ENCODE data around the gene ZKSCAN1. TPM values are rescaled to one million over a fixed set of nuclear protein-coding genes. Genes with fewer than 3 reads are reported as not detected.

The ZKSCAN1 gene
- total RNA-seq, 1 experiment from 2014 or later: 10.7 TPM

DNA sequence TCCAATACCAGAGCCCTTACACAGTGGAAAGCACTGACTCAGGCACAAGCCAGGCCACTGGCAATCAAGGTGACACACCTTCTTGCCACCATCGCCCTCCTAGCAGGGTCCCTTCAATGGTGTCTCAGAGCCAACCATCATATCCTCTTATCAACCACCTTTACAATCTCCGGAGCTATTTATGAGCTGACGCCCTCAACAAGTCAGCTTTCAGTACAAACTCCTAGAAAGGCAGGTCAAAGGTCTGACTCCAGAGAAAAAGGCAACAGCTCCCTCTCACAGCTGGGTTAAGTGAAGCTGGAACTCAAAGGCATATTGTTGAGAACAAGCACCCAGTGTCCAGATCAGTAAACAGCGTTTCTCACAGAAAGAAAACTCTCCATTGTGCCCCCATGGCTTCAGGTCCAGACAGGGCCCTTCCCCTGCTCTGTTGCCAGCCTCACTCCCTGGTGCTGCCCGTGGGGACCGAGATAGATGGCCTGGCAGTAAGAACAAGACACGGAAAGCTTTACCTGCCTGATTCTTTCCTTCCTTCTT is 63.7 kb downstream of the ZKSCAN1 start:
- DNase-seq (ENCODE audit: low read depth): no peak

DNA sequence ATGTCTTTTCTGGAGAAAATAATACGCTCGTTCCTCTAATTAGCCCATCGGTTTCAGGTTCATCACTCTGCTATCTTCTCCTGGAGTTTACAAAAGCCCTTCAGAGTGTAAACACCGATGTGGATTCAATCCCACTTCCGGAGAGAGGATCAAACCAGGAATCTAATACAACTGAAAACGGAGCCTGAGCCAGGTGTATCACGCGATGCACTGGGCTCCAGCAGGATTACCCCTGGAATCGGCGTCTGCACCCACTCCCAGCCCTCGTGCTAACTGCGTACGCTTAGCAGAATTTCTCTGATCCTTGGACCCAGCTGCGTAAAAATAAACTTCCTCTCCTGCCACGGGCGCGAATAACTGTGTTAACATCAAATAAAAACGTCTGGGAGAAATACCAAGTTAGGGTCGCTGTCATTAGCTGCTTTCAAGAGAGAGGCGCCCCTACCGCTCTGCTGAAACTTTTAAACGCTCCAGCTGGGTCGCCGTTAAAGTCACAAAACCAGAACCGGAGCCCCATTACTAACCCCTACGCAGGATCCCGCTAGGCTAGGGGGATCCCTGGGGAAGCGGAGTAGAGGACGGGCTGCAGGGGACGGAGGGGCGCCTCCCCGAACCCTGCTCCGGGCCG is 65.6 kb downstream of the ZKSCAN1 start:
- DNase-seq (ENCODE audit: low read depth): no peak

DNA sequence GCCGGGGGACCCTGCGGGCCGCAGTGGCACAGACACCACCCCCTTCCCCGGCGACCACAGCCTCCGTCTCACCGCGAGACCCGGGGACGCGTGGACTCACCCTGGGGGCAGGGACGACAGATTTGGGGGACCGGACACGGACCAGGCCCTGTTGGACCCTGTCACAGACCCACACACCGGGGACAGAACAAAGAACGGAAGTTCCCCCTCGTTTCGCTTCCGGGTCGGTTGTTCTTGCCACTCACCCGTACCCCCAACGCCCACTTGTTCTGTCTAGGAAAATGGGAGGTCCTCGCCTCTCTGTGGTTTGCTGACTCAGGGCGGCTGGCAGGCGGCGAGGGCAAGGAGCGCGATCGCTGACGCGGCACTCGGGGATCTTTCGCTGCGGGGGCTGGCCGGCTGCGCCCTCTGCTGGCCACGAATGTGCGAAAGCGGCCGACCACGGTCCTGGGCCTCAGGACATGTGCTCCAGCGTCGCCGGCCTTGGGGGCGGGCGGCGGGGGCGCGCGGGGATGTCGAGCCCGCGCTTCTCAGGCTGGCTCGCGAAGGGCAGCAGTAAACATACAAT is 66.2 kb downstream of the ZKSCAN1 start, which contains the start of gene ZNF3:
Gene ZNF3, minus strand, starts transcription at position 189 of the 568 bp plus-strand sequence. CDS start 4,366 bp downstream, outside the sequence.
- DNase-seq (ENCODE audit: low read depth): peak; percentile 99

DNA sequence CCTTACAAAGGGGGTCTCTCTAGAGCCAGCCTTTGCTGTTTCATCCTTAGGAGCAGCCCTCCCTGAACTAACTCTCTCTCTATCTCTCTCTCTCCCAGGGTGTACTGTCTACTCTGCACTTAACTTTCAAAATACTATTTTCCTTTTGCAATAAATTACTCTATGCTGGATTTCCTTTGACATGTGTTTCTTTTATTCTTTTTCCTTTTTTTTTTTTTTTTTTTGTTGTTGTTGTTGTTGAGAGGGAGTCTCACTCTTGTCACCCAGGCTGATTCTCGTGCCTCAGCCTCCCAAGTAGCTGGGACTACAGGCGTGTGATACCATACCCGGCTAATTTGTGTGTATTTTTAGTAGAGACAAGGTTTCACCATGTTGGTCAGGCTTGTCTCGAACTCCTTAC is 67.6 kb downstream of the ZKSCAN1 start:
- DNase-seq (ENCODE audit: low read depth): no peak

DNA sequence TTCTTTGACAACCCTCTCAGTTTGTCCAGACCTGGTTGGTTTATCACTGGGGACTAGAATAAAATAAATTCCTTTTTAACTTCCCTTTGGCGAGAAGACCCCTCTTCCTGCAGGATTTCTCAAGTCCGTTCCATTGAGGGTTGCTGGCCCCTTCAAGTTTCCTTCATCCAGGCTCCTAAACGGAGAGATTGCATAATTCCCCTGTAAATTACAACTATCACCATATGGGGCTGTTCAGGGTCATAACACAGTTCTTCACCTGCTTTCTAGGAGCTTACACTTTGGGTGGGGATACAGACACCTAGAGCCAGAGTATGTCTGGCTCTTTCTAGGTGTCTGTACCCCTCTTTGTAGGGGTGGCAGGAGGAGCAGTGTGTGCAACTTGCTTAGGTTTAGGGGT is 70.1 kb downstream of the ZKSCAN1 start:
- no peak for DNase-seq (ENCODE audit: low read depth)

DNA sequence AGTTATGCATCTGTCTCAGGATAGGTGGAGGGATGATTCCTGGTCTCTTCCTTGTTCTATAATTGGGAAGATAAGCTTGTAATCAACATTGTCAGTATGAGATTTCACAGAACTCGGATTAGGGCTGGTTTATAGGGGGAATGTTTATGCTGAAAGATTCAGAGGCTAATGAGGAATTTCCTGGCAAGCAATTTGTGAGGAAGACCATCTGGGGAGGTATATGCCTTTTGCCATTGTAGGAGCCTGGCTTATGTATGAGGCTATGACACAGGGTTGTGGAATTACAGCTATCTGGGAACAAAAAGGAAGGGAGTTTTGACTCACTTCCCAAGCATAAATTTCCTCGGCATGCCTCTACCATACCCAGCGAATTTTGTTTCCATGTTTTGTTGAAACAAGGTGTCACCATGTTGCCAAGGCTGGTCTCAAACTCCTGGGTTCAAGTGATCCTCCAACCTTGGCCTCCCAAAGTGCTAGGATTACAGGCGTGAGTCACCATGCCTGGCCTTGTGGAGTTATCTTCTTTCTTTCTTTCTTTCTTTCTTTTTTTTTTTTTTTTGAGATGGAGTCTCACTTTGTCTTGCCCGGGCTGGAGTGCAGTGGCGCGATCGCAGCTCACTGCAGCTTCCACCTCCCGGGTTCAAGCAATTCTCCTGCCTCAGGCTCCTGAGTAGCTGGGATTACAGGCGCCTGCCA is 71.8 kb downstream of the ZKSCAN1 start:
- peak; percentile 92 for DNase-seq (ENCODE audit: low read depth)

DNA sequence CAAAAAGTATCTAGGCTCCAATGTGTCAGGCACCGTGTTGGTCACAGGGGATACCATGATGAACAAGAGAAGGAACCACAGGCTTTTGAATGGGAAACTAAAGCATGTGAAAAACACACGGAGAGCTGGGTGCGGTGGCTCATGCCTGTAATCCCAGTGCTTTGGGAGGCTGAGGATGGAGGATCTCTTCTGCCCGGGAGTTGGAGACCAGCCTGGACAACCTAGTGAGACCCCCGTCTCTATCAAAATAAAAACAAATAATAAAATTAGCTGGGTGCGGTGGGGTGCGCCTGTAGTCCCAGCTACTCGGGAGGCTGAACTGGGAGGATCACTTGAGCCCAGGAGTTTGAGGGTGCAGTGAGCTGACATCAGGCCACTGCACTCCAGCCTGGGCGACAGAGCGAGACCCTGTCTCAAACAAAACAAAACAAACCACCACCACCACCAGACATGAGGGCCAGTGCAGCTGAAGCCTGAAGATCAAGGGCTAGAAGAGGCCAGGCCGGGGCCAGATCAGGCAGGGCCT is 72.8 kb downstream of the ZKSCAN1 start:
- no peak for DNase-seq (ENCODE audit: low read depth)

DNA sequence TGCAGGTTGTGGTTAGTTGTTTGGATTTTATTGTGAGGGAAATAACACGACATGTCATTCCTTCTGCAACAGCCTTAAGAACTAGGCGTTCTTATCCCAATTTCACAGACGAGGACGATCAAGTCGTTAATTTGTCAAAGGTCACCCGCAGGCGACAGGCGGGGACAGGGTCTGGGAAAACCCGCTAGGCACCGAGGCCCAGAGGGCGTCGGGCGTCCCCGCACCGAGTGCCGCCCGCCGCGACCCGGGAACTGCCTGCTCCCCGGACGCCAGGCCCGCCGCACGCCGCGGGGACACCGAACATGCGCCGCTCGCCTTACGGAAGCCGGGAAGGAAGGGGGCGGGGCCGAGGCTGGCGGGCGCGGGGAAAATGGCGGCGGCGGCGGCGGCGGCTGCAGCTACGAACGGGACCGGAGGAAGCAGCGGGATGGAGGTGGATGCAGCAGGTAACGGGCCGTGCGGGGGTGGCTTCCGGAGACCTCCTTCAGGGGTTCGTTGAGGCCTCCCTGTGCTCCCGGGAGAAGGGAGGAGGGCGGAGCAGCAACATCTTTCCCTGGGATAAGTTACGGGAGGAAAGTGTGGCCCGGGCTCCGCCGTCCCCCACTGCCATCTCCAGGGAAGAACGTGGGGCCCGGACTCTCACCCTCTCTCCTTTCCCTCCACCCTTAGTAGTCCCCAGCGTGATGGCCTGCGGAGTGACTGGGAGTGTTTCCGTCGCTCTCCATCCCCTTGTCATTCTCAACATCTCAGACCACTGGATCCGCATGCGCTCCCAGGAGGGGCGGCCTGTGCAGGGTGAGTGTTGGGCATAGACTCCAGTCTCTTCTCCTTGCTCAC is 73.4 kb downstream of the ZKSCAN1 start, which contains the start of gene COPS6:
Gene COPS6, plus strand, starts transcription at position 349 of the 837 bp plus-strand sequence. Its CDS starts 22 bp downstream, at position 371.
- DNase-seq (ENCODE audit: low read depth): peak; percentile 79

DNA sequence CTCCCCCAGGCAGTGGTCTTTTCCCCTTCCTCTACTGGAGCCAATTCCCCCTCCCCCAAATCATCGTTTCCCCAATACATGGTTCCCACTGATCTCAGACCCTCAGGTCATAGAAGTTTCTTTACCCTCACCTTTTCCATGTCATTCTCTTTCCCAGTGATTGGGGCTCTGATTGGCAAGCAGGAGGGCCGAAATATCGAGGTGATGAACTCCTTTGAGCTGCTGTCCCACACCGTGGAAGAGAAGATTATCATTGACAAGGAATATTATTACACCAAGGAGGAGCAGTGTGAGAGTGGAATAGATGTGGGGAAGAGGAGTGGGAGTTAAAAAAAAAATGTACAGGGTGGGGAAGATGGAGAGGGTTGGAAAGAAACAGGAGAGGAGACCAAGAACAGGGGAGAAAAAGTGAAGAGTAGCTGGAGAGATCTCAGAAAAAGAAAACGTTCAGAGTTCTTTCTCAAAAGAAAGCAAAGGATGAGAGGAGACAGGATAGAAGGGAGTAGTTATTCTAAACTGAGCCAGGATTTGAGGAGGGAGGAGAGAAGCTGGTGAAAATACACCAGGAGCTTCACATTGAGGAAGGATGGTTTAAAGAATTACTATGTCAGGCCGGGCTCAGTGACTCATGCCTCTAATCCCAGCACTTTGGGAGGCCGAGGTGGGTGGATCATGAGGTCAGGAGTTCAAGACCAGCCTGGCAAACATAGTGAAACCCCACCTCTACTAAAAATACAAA is 74.2 kb downstream of the ZKSCAN1 start:
- no peak for DNase-seq (ENCODE audit: low read depth)

DNA sequence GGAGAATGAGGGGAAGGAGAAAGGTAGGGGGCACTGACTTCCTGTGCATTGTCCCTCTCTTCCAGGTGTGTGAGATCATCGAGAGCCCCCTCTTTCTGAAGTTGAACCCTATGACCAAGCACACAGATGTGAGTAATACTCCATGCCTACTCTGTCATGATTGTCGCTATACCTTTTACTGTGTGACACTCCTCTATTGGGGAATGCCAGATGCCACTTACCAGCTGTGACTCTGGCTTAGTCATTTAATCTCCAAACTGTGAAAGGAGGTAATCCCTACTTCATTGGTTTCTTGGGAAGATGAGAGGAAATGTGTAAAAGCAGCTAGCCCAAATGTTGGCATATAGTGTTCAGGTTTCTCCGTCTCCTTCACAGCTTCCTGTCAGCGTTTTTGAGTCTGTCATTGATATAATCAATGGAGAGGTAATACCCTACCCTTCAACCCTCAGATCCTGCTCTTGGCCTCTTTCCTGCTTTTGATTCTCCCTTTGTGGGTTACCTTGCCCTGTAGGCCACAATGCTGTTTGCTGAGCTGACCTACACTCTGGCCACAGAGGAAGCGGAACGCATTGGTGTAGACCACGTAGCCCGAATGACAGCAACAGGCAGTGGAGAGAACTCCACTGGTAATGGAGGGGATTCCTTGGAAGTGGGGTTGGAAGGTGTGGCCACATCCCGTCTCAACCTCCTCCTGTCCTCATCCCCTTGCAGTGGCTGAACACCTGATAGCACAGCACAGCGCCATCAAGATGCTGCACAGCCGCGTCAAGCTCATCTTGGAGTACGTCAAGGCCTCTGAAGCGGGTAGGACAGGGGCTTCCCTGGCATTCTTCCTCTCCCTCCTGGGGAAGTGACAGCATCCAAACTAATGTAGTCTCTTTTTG is 75.4 kb downstream of the ZKSCAN1 start:
- DNase-seq (ENCODE audit: low read depth): no peak

Other genes starting within 250 kb of the ZKSCAN1 start
- gene CYP3A4, start 231.4 kb upstream of the ZKSCAN1 start, total RNA-seq (2014; rRNA removed; shearing (Covaris generic)): not detected in 2 replicates
- gene CYP3A43, start 187.6 kb upstream of the ZKSCAN1 start, total RNA-seq (2014; rRNA removed; shearing (Covaris generic)): not detected in 2 replicates
- 0.39 TPM in 1 of 2 replicates, not detected in the other for gene OR2AE1, start 138.6 kb upstream of the ZKSCAN1 start, total RNA-seq (2014; rRNA removed; shearing (Covaris generic))
- 19.1 and 19.4 TPM in 2 replicates for gene TRIM4, start 96.1 kb upstream of the ZKSCAN1 start, total RNA-seq (2014; rRNA removed; shearing (Covaris generic))
- gene GJC3, start 86.0 kb upstream of the ZKSCAN1 start, total RNA-seq (2014; rRNA removed; shearing (Covaris generic)): 0.12 TPM in 1 of 2 replicates, not detected in the other
- gene AZGP1, start 39.6 kb upstream of the ZKSCAN1 start, total RNA-seq (2014; rRNA removed; shearing (Covaris generic)): 2.1 and 2.2 TPM in 2 replicates
- gene ZSCAN21, start 34.2 kb downstream of the ZKSCAN1 start, total RNA-seq (2014; rRNA removed; shearing (Covaris generic)): 13.5 and 15.4 TPM in 2 replicates
- 22.6 and 25.1 TPM in 2 replicates for gene ZNF3, start 66.1 kb downstream of the ZKSCAN1 start, total RNA-seq (2014; rRNA removed; shearing (Covaris generic))
- 63.6 and 83.4 TPM in 2 replicates for gene COPS6, start 73.4 kb downstream of the ZKSCAN1 start, total RNA-seq (2014; rRNA removed; shearing (Covaris generic))
- gene MCM7, start 85.8 kb downstream of the ZKSCAN1 start, total RNA-seq (2014; rRNA removed; shearing (Covaris generic)): 216 and 221 TPM in 2 replicates
- 22.6 and 36.8 TPM in 2 replicates for gene AP4M1, start 86.0 kb downstream of the ZKSCAN1 start, total RNA-seq (2014; rRNA removed; shearing (Covaris generic))
- 66.7 and 80.4 TPM in 2 replicates for gene TAF6, start 103.8 kb downstream of the ZKSCAN1 start, total RNA-seq (2014; rRNA removed; shearing (Covaris generic))
- 32.6 and 34.7 TPM in 2 replicates for gene CNPY4, start 104.0 kb downstream of the ZKSCAN1 start, total RNA-seq (2014; rRNA removed; shearing (Covaris generic))
- gene MBLAC1, start 111.4 kb downstream of the ZKSCAN1 start, total RNA-seq (2014; rRNA removed; shearing (Covaris generic)): 1.6 and 4.8 TPM in 2 replicates
- gene LAMTOR4, start 133.3 kb downstream of the ZKSCAN1 start, total RNA-seq (2014; rRNA removed; shearing (Covaris generic)): 221 and 278 TPM in 2 replicates
- gene TRAPPC14, start 143.1 kb downstream of the ZKSCAN1 start, total RNA-seq (2014; rRNA removed; shearing (Covaris generic)): 5.8 and 8.1 TPM in 2 replicates
- gene GAL3ST4, start 153.0 kb downstream of the ZKSCAN1 start, total RNA-seq (2014; rRNA removed; shearing (Covaris generic)): 10.0 and 10.2 TPM in 2 replicates
- gene GPC2, start 161.8 kb downstream of the ZKSCAN1 start, total RNA-seq (2014; rRNA removed; shearing (Covaris generic)): 2.5 and 5.7 TPM in 2 replicates
- gene STAG3, start 162.3 kb downstream of the ZKSCAN1 start, total RNA-seq (2014; rRNA removed; shearing (Covaris generic)): 2.5 and 3.8 TPM in 2 replicates
- not detected in 2 replicates for gene PVRIG, start 204.4 kb downstream of the ZKSCAN1 start, total RNA-seq (2014; rRNA removed; shearing (Covaris generic))